NB4 (cell line): ENCODE data around the gene CLIC5.

Experiments used
- MYC ChIP-seq: IDR thresholded peaks from 2 replicates; pipeline ENCODE4 v1.6.1; 2011; ENCODE audit warnings: low read depth, low read length
- POLR2A ChIP-seq: IDR thresholded peaks from 2 replicates; pipeline ENCODE4 v1.6.1; 2011; ENCODE audit warnings: mild to moderate bottlenecking; ENCODE audit not compliant: insufficient read length; ENCODE audit errors: extremely low read depth
- TF ChIP-seq, protein P1 (sequence below): IDR thresholded peaks from one replicate; pipeline ENCODE4 v1.5.1; 2012; ENCODE audit warnings: low read depth, low read length
- TF ChIP-seq, protein P2 (sequence below): IDR thresholded peaks from 2 replicates; pipeline ENCODE4 v1.6.1; 2011; ENCODE audit warnings: low read depth, low read length

GRCh38 chr6:45961125-45961524 is 54.5 kb downstream of the CLIC5 start:
- TF ChIP-seq, protein P1, sequence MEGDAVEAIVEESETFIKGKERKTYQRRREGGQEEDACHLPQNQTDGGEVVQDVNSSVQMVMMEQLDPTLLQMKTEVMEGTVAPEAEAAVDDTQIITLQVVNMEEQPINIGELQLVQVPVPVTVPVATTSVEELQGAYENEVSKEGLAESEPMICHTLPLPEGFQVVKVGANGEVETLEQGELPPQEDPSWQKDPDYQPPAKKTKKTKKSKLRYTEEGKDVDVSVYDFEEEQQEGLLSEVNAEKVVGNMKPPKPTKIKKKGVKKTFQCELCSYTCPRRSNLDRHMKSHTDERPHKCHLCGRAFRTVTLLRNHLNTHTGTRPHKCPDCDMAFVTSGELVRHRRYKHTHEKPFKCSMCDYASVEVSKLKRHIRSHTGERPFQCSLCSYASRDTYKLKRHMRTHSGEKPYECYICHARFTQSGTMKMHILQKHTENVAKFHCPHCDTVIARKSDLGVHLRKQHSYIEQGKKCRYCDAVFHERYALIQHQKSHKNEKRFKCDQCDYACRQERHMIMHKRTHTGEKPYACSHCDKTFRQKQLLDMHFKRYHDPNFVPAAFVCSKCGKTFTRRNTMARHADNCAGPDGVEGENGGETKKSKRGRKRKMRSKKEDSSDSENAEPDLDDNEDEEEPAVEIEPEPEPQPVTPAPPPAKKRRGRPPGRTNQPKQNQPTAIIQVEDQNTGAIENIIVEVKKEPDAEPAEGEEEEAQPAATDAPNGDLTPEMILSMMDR, result no peak
- TF ChIP-seq POLR2A (no peak), MYC (no peak)
- TF ChIP-seq, protein P2, sequence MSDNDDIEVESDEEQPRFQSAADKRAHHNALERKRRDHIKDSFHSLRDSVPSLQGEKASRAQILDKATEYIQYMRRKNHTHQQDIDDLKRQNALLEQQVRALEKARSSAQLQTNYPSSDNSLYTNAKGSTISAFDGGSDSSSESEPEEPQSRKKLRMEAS, result no peak
